GM12872 (cell line): ENCODE results near the gene PALLD.

ENCODE experiments used
- CTCF ChIP-seq: IDR thresholded peaks from 3 replicates; pipeline ENCODE4 v1.5.1; 2011; ENCODE audit warnings: low read depth, mild to moderate bottlenecking, low read length, moderate library complexity; ENCODE audit not compliant: insufficient read depth

PALLD gene

DNA sequence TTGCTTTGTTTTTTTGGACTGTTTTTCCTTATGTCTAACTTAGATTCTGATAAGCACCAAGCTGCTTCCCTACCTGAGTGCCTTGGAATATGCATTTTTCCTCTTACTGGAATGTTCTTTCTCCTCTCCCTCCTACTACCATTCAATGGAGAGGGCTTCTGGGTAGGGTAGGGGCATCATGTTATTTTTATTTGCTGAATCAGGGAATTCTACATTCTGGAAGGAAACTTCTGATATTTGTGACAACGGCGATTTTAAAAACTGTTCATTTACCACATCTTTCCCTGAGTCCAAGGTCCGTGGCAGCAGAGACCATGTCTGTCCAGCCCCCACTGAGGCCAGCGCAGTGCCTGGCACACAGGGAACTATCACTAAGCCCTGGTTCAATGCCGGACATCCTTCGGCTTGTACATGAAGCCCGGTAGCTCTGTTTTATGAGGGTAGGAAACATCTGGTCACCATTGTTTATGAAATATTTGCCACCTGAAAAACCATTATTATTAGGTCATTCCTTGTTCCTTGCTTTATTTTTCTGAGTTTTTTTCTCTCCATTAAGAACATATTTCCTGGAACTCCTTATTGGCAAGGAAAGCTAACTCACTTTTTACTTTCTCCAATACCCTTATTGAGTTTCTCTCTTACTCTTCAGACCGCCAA lies 57.0 kb downstream of the PALLD start:
- TF ChIP-seq CTCF: no peak

- TF ChIP-seq CTCF: no peak
Observed at GRCh38 chr4:168555437-168555836, 58.6 kb downstream of the PALLD start.

GRCh38 chr4:168557658-168558057 lies 60.8 kb downstream of the PALLD start:
- no peak for TF ChIP-seq CTCF

DNA sequence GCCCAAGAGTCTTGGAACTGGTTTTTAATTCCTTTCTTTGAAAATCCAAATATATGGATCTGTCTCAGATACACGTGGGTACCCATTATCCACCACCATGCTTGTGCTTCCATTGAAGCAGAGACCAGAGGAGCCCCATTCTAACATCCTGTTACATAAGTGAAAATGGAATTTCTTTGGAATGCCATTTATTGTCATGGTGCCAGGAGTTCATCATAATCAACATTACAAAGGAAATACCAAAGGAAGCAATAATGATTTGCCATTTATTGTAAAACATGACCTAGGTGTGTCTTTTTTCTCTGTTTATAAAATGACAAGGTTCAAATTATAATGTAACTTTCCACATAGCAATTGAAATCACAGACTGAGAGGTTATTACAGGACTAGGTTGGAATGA lies 61.7 kb downstream of the PALLD start:
- no peak for TF ChIP-seq CTCF

- no peak for TF ChIP-seq CTCF
Observed at GRCh38 chr4:168560184-168561180, 63.6 kb downstream of the PALLD start.

DNA sequence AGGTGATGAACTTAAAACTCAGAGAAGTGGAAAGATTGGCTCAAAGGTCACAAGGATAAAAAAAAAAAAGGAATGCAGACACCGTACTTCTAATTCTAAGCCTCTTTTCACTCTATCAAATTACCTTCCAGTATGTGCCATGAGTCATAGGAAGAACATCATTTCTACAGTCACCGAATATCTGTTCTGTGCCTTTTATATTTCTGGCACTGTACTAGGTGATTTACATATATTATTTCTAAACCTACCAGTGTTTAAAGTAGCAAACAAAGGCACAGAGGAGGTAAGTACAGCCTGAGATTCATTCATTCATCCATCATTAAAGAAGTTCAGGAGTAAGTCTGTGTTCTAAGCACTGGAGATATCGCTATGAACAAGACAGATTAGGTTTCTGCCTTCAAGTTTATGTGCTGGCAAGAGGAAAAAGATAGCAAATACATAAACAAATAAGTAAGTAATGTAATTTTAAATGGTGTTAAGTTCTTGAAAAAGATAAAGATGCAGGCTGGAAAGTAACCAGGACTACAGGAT lies 65.3 kb downstream of the PALLD start:
- TF ChIP-seq CTCF: no peak

GRCh38 chr4:168564023-168564422 lies 67.2 kb downstream of the PALLD start:
- no peak for TF ChIP-seq CTCF
